HFF-Myc (cell line): ENCODE data around the gene TAS2R60.
A peak's percentile ranks its signal among the peaks of the same experiment; 100 is the strongest.

ENCODE experiments used
- DNase-seq: peaks from one replicate; pipeline ENCODE4 v3.0.0-alpha.2; 2011; ENCODE audit warnings: low read depth; ENCODE audit errors: extremely low read depth
- H3K4me3 ChIP-seq: replicated peaks from 2 replicates; pipeline ENCODE4 v1.5.1; 2011; ENCODE audit warnings: low read depth, mild to moderate bottlenecking, control low read depth, low read length
- CTCF ChIP-seq: IDR thresholded peaks from 2 replicates; pipeline ENCODE4 v1.5.1; 2012; ENCODE audit warnings: mild to moderate bottlenecking, low read depth, low read length, control low read depth; ENCODE audit errors: missing control alignments

TAS2R60 gene

GRCh38 chr7:143443153-143443552 is at the start of gene TAS2R60:
TAS2R60 (plus strand) TSS chr7:143443453; CDS start chr7:143443453, 0 bp downstream.
- no peak within 1 kb of the TSS for H3K4me3 ChIP-seq
- no peak for TF ChIP-seq CTCF
- DNase-seq, result no peak

GRCh38 chr7:143394068-143394467 is 49.2 kb upstream of the TAS2R60 start:
- H3K4me3 ChIP-seq, result no peak overlapping the region
- no peak for DNase-seq
- no peak for TF ChIP-seq CTCF

GRCh38 chr7:143394777-143395176 is 48.5 kb upstream of the TAS2R60 start:
- DNase-seq, result no peak
- no peak for TF ChIP-seq CTCF
- no peak overlapping the region for H3K4me3 ChIP-seq

- no peak for DNase-seq
- TF ChIP-seq CTCF, result peak; percentile 8
These were observed 47.8 kb upstream of the TAS2R60 start for GRCh38 chr7:143395187-143396149.

GRCh38 chr7:143396182-143396581 is 47.1 kb upstream of the TAS2R60 start:
- TF ChIP-seq CTCF, result no peak
- H3K4me3 ChIP-seq, result no peak overlapping the region
- DNase-seq, result no peak

More at GRCh38 chr7:143395187-143396149, 47.8 kb upstream of the TAS2R60 start:
- no peak overlapping the region for H3K4me3 ChIP-seq

- no peak for TF ChIP-seq CTCF
- H3K4me3 ChIP-seq, result no peak overlapping the region
- DNase-seq, result no peak
These were observed 46.4 kb upstream of the TAS2R60 start for GRCh38 chr7:143396625-143397556.
